Uterus (tissue), 2 donors: ENCODE data around the gene KLF13.

Experiments used
- POLR2A ChIP-seq, 2 donors: fragments of 450-650 bp; IDR thresholded peaks; one replicate each; pipeline ENCODE4 v1.6.1; 2016; ENCODE audit warnings: antibody characterized with exemption in 2 of 2, mild to moderate bottlenecking in 1 of 2, moderate library complexity in 1 of 2
- TF ChIP-seq, protein P1 (sequence below), 4 experiments: fragments of 200-600 bp in 2 of 4; fragments of 450-650 bp in 2 of 4; sonication (generic) in 2 of 4; IDR thresholded peaks; one replicate each; pipeline ENCODE4 v1.5.1; 2016 to 2019; ENCODE audit warnings: antibody characterized with exemption in 4 of 4, mild to moderate bottlenecking in 2 of 4, moderate library complexity in 1 of 4

DNA sequence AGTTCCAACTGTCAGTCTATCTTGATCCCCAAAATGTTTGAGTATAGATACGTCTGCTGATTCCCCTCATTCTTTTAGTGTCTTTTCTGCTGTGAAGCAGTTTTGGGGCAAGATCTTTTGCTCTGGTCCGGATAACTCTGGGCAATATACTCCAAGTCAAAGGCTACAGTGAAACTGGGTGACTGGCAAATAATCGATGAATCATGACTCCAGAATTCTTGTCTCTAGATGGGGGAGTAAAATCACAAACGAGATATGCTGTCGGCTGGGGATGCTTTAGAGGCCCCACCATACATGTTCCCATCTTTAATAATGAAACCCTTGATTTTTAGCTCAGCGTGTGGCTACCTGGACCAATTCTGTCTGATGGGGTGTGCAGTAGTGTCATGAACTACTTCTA is 76.5 kb downstream of the KLF13 start:
- TF ChIP-seq, protein P1, sequence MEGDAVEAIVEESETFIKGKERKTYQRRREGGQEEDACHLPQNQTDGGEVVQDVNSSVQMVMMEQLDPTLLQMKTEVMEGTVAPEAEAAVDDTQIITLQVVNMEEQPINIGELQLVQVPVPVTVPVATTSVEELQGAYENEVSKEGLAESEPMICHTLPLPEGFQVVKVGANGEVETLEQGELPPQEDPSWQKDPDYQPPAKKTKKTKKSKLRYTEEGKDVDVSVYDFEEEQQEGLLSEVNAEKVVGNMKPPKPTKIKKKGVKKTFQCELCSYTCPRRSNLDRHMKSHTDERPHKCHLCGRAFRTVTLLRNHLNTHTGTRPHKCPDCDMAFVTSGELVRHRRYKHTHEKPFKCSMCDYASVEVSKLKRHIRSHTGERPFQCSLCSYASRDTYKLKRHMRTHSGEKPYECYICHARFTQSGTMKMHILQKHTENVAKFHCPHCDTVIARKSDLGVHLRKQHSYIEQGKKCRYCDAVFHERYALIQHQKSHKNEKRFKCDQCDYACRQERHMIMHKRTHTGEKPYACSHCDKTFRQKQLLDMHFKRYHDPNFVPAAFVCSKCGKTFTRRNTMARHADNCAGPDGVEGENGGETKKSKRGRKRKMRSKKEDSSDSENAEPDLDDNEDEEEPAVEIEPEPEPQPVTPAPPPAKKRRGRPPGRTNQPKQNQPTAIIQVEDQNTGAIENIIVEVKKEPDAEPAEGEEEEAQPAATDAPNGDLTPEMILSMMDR (IDR thresholded peaks at IDR 0.05): no peak
- TF ChIP-seq POLR2A (IDR thresholded peaks at IDR 0.05): no peak
